A549 (cell line): Measurements from ENCODE around the gene CLIC5.

Source experiments
- BCL3 ChIP-seq: fragments of >200 bp; sonication (Bioruptor Twin); formaldehyde crosslinking; IDR thresholded peaks from 3 replicates; pipeline ENCODE4 v1.6.1; 2016
- CTCF ChIP-seq: fragments of >200 bp; sonication (Bioruptor Twin); formaldehyde crosslinking; IDR thresholded peaks from 3 replicates; pipeline ENCODE4 v1.5.1; 2016
- E2F6 ChIP-seq: IDR thresholded peaks from 2 replicates; pipeline ENCODE4 v1.6.1; 2012; ENCODE audit warnings: low read depth, borderline replicate concordance
- EHMT2 ChIP-seq: fragments of 200-600 bp; sonication (generic); IDR thresholded peaks from 2 replicates; pipeline ENCODE4 v1.6.1; 2016; ENCODE audit warnings: antibody characterized with exemption, low read depth, mild to moderate bottlenecking, moderate library complexity
- EP300 ChIP-seq, 2 experiments: fragments of >200 bp; sonication (Bioruptor Twin); formaldehyde crosslinking; IDR thresholded peaks; 2 replicates in 1 of 2; 3 replicates in 1 of 2; pipeline ENCODE4 v1.6.1; 2016 to 2017
- ESRRA ChIP-seq: fragments of 150-350 bp; IDR thresholded peaks from 2 replicates; pipeline ENCODE4 v1.6.1; 2014; ENCODE audit warnings: mild to moderate bottlenecking, low read length, borderline replicate concordance
- FOSL2 ChIP-seq, 2 experiments: fragments of 450-650 bp in 1 of 2; fragments of >200 bp in 1 of 2; sonication (Bioruptor Twin) in 1 of 2; formaldehyde crosslinking; IDR thresholded peaks; 2 replicates each; pipeline versions ENCODE4 v1.5.0 to v1.6.1; 2016 to 2020; ENCODE audit warnings: mild to moderate bottlenecking in 1 of 2, moderate library complexity in 1 of 2
- POLR2AphosphoS2 ChIP-seq: conservative IDR thresholded peaks from 2 replicates; pipeline ENCODE4 v1.6.1; 2012; ENCODE audit warnings: low read length, improper control_type of control experiment, inconsistent platforms
- RAD21 ChIP-seq, 2 experiments: fragments of >200 bp in 1 of 2; sonication (Bioruptor Twin) in 1 of 2; formaldehyde crosslinking in 1 of 2; IDR thresholded peaks in 1 of 2; conservative IDR thresholded peaks in 1 of 2; 2 replicates in 1 of 2; 3 replicates in 1 of 2; pipeline ENCODE4 v1.6.1; 2012 to 2018; ENCODE audit warnings: inconsistent platforms in 1 of 2
- RFX5 ChIP-seq: fragments of 450-650 bp; IDR thresholded peaks from 2 replicates; pipeline ENCODE4 v1.7.1; 2014; ENCODE audit warnings: antibody characterized with exemption, mild to moderate bottlenecking, moderate library complexity

- TF ChIP-seq RFX5 = no peak
- no peak for TF ChIP-seq ESRRA
- no peak for TF ChIP-seq CTCF
- no peak for TF ChIP-seq RAD21 (conservative IDR thresholded peaks at IDR 0.05 in 1 of 2, IDR thresholded peaks at IDR 0.05 in 1 of 2)
- TF ChIP-seq E2F6 = no peak
- no peak for TF ChIP-seq EP300 (IDR thresholded peaks at IDR 0.05)
- TF ChIP-seq FOSL2 (IDR thresholded peaks at IDR 0.05) = no peak
- TF ChIP-seq FOSL2 (CRISPR knock-in tag; IDR thresholded peaks at IDR 0.05) = no peak
- TF ChIP-seq BCL3 = no peak
- no peak for TF ChIP-seq POLR2AphosphoS2
- TF ChIP-seq EHMT2 = no peak
Observed at GRCh38 chr6:45880676-45881075, 135.0 kb downstream of the CLIC5 start.
